ENCODE data around the gene TMC2.

Gene TMC2

DNA sequence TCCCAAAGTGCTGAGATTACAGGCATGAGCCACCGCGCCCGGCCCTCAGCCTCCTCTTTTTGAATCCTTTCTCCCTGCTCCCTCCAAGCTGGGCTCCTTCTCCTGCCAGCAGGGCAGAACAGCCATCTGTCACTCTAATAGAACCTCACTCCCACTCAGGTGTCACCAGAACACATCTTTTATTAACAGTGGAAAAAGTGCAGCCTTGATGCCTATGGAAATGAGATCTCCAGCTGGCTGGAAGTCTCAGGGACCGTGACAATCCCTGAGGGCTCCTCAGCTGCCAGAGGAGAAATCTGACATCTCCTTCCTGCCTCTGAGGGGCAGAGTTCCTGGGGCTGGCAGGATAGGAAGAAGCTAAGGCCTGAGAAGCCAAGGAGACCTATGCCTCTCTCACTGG, 28.0 kb downstream of the TMC2 start:
- in situ Hi-C loops (cut with MboI; ENCODE audit: low sequenced_read_pairs) = no loop called here

DNA sequence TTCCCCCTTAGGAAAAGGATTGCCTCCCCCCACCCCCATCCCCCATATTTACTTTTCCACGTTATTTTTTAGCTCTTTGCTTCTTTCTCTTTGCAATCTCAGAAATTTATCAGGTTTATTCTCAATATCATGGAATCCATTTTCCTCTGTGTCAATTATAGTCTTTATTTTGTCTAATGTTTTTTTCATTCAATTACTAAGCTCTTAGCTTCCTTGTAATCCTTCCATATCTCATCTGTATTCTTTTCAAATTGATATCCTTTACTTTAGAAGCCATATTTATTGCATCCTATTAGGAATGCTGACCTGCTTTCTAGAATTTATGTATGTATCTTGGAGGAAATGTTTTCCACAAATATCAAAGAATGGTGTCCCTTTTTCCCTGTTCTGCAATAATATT, 39.3 kb downstream of the TMC2 start:
- in situ Hi-C loops (cut with MboI; ENCODE audit: low sequenced_read_pairs) = no loop called here

DNA sequence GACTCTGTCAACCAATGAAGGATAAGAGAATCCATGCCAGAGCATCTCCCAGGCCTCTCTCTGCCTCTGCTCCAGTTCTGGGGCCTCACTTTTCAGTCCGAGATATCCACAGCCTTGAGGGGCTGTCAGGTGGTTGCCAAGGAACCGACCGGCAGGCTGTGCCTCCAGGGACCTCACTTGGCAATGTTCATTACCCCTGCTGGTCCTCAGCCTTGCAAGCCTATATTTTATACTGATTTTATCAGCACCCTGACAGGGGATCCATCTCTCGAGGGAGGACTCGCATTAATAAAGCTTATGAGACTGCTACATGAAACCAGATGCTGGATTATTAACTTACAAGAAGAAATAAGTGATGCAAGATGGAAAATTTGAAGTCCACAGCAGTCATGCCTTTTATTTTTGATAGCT, 39.9 kb downstream of the TMC2 start:
- in situ Hi-C loops (cut with MboI; ENCODE audit: low sequenced_read_pairs) = no loop called here

DNA sequence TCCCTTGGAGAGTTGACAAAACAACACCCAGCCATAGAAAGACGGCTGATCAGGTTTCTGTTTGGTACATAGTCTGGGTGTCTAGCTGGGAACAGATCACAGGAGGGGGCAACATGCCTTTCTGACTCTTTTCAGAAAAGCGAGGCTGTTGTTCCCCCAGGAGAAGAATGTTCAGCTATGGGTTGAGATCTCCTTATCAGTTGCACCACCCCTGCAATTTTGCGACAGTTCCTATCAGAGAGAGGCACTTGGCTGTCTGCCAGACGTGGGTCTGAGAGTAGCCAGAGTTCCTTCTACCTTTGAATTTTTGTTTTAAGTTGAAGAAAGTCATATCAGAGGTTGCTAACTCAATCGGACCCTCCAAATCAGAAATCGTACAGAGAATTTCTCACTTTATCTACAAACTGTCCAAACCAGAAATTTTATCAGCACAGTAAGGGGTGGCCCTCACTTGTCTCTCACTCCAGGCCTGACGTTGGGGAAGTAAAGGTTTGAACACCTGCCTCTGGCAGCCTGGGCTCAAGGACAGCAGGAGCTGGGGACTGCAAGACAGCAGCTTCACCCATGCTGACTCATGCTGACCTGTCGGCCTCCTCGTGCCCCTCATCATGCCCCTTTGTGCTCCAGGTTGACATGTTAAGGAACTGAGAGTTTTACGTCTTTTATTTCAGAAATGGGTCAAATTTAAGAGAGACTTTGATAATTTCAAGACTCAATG, 42.3 kb downstream of the TMC2 start:
- in situ Hi-C loops (cut with MboI; ENCODE audit: low sequenced_read_pairs) = no loop called here

DNA sequence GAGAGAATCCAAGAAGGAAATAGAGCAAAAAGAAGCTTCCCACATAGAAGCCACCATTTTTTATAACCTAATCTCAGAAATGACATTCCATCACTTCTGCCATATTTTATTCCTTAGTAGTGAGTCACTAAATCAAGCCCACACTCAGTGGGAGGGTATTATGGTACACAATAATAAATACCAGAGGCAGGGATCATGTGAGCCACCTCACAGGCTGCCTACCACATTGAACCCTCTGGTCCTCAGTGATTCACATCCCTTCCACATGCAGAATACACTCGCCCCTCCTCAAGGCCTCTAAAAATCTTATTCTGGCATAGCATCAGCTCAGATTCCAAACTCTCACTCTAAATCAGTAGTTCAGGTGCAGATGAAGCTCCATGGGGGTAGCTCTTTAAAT, 49.4 kb downstream of the TMC2 start:
- in situ Hi-C loops (cut with MboI; ENCODE audit: low sequenced_read_pairs) = no loop called here

DNA sequence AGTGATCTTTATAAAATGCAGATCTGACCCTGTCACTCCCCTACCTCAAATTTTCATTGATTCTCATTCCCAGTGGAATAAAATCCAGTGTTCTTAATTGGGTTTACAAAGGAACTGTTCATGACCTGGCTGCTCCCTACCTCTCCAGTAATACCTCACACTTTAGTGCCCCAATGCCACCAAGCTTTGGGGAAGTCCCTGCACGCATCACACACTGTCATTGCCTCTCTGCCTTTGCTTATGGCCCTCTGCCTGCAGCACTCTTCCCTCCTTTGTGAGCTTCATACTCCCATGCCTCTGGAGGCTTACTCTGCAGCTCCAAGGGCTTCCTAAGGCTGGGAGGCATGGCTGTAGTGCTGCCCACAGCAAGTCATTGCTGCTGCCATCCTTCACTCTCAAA, 57.4 kb downstream of the TMC2 start:
- in situ Hi-C loops (cut with MboI; ENCODE audit: low sequenced_read_pairs) = no loop called here

DNA sequence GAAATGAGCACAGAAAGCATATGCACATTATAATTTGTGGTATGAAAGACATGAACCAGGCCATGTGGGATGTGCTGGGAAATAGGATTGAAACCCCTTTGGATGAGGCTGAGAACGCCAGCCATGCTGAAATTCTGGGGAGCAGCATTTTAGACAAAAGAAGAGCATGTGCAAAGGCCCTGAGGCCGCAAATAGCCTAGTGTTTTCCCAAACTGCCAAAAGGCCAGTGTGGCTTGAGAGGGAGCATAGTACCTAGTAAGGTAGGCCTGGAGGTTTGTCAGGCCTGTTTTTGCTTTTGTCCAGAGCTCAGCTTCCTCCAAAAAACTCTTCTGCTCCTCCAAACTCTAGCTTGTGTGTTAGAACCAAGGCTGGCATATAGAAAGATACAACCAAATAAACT, 58.7 kb downstream of the TMC2 start:
- in situ Hi-C loops (cut with MboI; ENCODE audit: low sequenced_read_pairs) = no loop called here

DNA sequence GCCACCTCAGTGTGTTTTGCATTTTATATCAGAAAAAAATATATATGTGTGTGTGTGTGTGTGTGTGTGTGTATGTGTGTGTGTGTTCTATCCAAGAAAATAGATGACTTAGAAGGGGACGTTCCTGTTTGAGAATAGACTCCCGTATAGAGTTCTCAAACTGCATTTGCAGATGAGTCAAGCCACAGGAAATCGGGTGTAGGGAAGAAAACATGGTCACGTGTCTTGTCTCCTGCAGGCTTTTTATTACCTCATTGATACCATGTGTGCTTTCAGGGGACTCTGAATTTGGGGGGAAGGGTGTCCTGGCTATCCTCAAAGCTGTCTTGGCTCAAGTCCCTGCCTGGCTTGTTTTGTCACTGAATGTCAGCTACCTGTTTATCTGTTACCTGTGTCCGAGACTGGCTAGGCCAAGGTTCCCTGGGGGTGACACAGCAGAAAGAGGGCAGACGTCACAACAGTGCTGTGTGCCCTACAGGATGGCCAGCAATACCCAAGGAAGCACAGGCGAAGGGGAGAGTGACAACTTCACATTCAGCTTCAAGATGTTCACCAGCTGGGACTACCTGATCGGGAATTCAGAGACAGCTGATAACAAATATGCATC, 60.4 kb downstream of the TMC2 start:
- in situ Hi-C loops (cut with MboI; ENCODE audit: low sequenced_read_pairs) = no loop called here

DNA sequence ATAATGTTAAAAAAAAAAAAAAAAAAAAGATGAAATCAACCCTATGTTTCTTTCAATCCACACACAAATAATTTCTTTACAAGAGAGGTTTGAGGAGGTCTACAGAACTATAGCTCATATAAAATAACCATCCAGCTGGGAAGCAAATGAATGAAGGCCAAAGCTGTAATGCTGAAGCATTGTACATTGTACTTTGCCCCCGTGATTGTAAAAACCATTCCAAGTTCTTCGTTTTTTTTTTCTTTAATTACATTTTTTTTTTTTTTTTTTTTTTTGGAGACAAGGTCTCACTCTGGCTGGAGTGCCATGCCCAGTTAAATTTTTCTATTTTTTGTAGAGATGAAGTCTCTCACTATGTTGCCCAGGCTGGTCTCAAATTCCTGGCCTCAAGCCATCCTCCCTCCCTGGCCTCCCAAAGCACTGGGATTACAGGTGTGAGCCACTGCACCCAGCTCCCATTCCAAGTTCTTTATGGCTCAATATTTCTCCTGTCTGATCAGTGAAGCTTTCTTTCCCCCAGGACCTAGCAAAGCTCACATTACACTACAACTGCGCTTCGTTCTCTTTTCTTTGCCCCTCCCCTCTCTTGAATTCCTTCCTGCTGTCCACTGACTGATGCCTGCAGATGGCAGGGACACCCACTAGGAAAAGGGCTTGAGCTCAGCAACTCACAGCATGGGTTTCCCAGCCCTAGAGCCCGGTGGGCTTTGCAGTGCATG, 63.1 kb downstream of the TMC2 start:
- in situ Hi-C loops (cut with MboI; ENCODE audit: low sequenced_read_pairs) = no loop called here

DNA sequence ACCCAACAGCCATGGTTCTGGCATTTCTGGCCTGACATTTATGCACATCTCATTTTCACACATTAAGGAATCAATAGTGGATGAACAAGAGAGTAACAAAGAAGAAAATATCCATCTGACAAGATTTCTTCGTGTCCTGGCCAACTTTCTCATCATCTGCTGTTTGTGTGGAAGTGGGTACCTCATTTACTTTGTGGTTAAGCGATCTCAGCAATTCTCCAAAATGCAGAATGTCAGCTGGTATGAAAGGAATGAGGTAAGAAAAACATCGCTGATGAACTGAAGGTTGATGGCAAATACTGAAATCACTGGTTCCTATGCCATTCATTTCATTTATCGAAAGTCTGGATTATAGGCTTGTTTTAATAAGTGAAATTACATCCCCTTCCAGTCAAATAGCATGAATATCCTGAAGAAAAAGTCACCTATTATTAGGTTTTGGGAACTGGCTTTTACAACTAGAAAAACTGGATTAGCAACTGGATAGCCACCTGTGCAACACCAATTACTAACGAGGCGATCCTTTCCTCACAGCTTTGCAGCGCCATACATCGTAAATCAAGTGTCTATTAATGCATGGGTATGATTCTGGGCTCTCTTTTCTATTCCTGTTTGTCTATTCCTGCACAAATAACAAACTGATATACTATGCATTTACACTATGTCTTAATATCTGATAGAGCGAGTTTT, 65.8 kb downstream of the TMC2 start:
- in situ Hi-C loops (cut with MboI; ENCODE audit: low sequenced_read_pairs) = no loop called here

DNA sequence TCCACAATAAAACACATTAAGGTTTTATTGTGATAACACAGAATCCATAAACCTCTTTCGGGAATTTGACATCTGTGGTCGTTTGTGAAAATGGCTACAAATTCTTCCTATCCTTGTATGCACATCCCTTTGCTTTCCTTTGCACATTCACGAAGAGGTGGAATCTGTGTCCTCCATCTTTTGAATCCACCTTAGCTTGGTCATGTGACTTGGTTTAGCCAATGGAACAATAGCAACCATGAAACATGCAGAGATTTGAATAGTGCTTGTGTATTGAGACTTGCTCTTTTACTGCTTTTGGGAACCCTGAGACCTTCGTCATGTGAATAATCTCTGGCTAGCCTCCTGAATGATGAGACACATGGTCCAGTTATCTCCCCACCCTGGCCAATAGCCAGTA, 66.4 kb downstream of the TMC2 start:
- in situ Hi-C loops (cut with MboI; ENCODE audit: low sequenced_read_pairs) = no loop called here

DNA sequence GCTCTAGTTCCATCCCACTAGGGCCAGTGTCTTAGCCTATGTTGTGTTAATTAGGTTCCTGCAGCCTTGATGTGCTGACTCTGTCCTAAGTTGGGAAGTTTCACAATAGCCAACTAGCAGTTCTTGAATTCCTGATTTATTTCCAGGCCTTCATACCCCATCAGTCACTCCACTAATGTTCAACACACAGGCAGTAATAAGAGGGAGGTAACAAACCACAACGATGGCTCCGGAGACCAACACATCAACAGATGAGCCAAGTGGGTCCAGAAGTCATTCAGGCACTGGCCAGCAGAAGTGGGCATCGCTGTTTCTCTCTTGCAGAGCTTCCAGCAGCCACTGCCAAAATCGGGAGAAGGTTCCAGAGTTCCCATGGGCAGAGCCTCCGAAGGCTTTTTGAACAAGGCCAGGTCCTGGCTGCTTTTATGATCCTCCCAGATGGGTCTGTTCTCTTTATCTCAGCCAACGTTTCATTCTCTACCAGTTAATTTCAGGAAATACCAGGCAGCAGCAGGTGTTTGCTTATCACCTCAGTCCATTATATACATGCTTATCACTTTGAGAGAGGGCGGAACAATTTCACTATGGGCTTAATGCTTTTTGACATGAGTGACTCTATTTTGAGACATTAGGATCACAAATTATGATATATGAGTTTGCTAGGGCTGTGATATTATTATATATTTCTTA, 67.6 kb downstream of the TMC2 start:
- in situ Hi-C loops (cut with MboI; ENCODE audit: low sequenced_read_pairs) = no loop called here

DNA sequence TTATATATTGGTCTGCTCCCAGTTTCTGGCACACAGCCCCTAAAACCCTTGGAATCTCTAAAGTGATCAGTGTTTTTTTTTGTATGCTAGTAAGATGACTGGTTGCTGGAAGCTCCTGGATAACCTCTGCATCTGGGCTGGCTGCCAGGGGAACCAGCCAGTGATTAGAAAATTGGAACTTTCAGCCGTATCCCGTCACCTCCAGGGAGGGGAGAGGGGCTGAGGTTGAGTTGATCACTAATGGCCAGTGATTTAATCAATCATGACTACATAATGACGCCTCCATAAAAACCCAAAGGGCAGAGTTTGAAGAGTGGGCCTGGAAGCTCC, 68.1 kb downstream of the TMC2 start:
- in situ Hi-C loops (cut with MboI; ENCODE audit: low sequenced_read_pairs) = no loop called here

DNA sequence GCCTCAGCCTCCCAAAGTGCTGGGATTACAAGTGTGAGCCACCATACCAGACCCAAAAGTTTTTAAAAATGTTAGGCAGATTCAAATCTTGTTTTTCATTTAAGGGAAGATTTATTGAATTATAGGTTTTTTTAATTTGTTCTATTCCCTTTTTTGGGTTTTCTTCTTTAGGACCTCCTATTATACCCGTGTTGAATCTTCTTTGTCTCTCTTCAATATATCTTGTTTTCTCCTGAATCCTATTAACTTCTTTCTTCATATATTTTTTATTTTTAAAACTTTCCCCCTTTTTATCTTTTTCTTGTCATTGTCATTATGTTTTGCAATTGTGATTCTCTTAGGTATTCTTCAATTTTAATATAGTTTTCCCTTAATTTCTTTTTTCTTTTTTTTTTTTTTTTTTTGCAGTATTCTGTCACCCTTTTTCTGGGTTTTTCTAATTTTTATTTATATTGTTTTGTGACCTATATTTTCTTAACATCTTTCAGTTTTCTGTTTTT, 70.2 kb downstream of the TMC2 start:
- in situ Hi-C loops (cut with MboI; ENCODE audit: low sequenced_read_pairs) = no loop called here

DNA sequence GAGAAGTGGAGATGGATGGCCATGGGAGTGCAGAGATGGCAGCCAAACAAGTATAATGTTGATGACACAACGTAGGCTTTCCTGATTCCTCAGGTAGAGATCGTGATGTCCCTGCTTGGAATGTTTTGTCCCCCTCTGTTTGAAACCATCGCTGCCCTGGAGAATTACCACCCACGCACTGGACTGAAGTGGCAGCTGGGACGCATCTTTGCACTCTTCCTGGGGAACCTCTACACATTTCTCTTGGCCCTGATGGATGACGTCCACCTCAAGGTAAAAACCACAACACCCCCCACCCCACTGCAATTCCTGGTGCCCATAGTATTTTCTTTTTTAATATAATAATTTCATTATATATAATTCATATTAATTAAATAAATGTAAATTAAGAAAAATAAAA, 74.0 kb downstream of the TMC2 start:
- in situ Hi-C loops (cut with MboI; ENCODE audit: low sequenced_read_pairs) = no loop called here

DNA sequence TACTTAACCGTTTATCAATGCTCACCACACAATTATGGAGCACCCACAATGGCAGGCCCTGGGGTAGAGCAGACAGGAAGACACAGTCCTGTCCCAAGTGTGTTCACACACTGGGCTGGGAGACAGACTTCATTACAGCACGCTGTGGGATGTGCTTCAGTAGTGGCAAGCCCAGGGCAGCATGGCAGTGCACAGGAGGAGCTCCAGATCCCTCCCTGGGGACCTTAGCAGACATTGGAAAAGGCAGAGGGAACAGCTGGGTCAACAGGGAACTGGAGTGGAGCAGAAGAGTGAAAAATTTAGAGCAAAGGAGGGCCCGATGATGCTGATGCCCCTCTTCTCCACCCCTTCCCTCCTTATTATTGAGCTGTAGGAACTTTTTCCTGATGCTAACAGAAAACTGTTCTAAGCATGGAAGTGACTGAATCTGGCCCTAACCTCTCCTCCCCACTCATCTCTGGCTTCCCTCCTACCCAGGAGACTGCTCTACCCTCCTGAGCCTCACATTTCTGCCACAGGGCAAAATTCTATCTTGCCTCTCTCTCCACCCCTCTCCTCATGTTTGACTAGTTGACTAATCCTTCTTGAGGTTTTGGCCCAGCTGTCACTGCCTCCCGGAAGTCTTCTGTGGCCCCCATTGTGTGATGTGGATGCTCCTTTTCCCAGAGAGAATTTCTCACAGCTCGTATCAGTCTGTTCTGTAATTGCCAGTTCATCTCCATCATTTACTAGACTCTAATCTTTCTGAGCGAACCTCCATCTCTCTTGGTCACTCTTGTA, 74.8 kb downstream of the TMC2 start:
- in situ Hi-C loops (cut with MboI; ENCODE audit: low sequenced_read_pairs) = no loop called here

DNA sequence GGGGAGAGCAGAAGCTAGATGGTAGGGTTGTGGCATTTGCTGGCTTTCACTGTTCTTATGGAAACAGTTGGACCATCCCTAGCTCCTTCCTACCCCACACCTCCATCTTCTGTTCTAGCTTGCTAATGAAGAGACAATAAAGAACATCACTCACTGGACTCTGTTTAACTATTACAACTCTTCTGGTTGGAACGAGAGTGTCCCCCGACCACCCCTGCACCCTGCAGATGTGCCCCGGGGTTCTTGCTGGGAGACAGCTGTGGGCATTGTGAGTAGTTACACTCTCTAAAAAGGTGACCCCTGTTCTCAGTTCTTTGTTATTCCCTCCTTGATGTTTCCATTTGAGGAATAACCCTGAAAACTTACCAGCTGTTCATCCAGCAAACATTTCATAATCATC, 75.7 kb downstream of the TMC2 start:
- in situ Hi-C loops (cut with MboI; ENCODE audit: low sequenced_read_pairs) = no loop called here

DNA sequence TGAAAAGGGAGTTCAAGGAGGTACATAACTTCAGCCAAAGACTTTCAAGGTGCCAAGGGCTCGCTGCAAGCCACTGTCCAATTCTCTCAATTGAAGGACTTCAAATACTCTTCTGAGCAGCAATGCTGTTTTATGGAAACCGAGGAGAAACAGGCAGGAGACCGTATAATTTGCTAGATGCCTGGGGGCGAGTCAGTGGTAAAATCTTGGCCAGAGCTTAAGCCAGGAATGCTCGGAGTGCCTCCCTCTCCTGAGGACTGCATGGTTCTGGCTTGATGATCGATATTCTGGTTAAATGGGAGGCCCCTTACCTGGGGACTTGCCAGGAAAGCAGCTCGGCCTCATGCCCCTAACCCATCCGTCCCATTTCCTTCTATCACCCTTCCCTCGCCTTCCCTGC, 80.3 kb downstream of the TMC2 start:
- in situ Hi-C loops (cut with MboI; ENCODE audit: low sequenced_read_pairs) = no loop called here

DNA sequence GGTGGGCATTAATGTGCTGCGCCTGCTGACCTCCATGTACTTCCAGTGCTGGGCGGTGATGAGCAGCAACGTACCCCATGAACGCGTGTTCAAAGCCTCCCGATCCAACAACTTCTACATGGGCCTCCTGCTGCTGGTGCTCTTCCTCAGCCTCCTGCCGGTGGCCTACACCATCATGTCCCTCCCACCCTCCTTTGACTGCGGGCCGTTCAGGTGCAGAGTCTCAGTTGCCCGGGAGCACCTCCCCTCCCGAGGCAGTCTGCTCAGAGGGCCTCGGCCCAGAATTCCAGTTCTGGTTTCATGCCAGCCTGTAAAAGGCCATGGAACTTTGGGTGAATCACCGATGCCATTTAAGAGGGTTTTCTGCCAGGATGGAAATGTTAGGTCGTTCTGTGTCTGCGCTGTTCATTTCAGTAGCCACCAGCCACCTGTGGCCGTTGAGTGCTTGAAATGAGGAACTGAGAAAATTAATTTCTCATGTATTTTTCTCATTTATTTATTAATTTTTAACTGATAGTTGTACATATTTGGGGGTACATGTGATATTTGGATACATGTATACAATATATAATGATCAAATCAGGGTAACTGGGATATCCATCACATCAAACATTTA, 80.8 kb downstream of the TMC2 start:
- in situ Hi-C loops (cut with MboI; ENCODE audit: low sequenced_read_pairs) = no loop called here

DNA sequence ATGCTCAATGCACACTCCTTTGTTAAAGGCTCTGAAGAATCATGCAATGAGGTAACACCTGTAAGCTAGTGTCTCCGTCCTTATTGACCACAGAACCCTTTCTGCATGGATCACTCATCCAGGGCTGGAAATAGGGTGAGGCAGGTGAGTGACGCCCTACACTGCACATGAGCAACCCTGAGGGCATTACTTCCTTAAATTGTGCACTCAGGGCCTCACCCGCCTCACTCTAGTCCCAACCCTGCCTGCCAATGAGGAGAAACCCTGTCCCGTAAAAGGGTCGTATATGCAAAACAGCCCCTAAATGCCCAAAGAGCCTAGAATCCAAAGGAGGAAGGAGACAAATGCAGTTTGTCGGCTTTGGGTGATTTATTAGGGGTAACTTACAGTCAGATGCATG, 82.4 kb downstream of the TMC2 start:
- in situ Hi-C loops (cut with MboI; ENCODE audit: low sequenced_read_pairs) = no loop called here
